Inferior parietal cortex (tissue), 1 donor: ENCODE data around the gene TMC5.

Experiments
- DNase-seq: peaks from one replicate; pipeline ENCODE4 v3.0.0-alpha.2; 2016; ENCODE audit errors: extremely low spot score

The TMC5 gene

GRCh38 chr16:19507867-19508266 lies 90.2 kb downstream of the TMC5 start:
- DNase-seq, result no peak

DNA sequence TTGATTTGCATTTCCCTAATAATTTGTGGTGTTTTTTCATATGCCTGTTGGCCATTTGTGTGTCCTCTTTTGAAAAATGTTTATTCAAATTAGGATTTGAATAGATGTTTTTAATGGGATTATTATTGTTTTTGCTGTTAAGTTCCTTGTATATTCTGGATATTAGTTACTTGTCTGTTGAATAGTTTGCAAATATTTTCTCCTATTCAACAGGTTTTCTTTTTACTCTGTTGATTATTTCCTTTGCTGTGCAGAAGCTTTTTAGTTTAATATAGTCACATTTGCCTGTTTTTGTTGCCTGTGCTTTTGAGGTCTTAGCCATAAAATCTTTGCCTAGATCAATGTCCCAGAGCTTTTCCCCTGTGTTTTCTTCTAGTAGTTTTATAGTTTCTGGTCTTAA lies 94.6 kb downstream of the TMC5 start:
- DNase-seq, result no peak

DNA sequence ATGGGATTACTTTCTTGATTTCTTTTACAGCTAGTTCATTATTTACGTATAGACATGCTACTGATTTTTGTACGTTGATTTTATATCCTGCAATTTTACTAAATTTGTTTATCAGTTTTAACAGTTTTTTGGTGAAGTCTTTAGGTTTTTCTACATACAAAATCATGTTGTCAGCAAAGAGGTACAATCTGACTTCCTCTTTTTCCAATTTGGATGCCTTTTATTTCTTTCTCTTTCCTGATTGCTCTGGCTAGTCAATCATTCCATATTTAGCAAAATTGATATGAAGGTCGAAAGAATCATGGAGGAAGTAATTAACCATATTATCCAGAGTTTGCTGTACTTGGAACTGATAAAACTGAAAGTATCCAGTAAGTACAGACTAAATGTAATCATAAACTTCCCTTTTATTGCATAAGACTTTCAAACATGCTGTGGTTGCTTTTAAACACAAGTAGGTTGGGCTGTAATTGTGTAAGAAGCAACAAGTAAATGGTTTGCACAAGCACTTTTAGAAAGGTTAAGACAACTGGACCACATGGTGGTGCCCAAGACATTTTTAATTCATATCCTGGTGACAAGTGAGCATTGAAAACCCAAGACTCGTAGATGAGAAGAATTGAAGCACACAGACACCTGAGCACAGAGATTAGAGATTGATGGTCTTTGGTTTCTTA lies 95.8 kb downstream of the TMC5 start:
- DNase-seq, result no peak

GRCh38 chr16:19515757-19516156 lies 98.1 kb downstream of the TMC5 start:
- DNase-seq, result no peak

GRCh38 chr16:19517424-19518089 lies 99.9 kb downstream of the TMC5 start:
- no peak for DNase-seq

- DNase-seq, result no peak
Measured at GRCh38 chr16:19518388-19518787, 100.7 kb downstream of the TMC5 start.

DNA sequence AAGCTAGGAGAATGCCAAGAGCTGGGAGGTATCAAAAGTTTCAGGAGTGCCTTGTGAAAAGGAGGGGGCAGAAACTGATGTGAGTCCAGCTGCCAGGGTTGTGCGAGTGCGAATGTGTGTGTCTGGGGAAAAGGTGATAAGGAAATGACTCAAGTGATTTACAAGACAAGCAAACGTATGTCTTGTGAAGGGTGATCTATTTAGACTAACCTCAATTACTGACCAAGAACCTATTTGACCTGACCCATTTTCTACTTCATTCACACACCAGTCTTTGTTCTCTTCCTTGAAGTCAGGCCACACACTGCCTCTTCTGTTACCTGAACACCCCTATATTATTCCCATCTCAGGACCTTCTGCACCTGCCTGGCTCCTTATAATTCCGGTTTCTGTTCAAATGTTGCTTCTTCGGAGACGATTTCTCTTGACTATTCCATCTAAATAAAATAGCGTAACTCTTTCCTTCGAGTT lies 103.2 kb downstream of the TMC5 start:
- DNase-seq, result no peak

GRCh38 chr16:19521471-19522396 lies 104.1 kb downstream of the TMC5 start, which contains the start of gene GDE1:
Gene GDE1 (minus strand): TSS chr16:19522098. CDS start chr16:19521964, 134 bp downstream.
- peak; percentile 95 for DNase-seq

GRCh38 chr16:19522397-19522732 lies 104.7 kb downstream of the TMC5 start:
- no peak for DNase-seq

GRCh38 chr16:19522760-19523159 lies 105.1 kb downstream of the TMC5 start:
- DNase-seq, result no peak

GRCh38 chr16:19523184-19523558 lies 105.5 kb downstream of the TMC5 start:
- no peak for DNase-seq

DNA sequence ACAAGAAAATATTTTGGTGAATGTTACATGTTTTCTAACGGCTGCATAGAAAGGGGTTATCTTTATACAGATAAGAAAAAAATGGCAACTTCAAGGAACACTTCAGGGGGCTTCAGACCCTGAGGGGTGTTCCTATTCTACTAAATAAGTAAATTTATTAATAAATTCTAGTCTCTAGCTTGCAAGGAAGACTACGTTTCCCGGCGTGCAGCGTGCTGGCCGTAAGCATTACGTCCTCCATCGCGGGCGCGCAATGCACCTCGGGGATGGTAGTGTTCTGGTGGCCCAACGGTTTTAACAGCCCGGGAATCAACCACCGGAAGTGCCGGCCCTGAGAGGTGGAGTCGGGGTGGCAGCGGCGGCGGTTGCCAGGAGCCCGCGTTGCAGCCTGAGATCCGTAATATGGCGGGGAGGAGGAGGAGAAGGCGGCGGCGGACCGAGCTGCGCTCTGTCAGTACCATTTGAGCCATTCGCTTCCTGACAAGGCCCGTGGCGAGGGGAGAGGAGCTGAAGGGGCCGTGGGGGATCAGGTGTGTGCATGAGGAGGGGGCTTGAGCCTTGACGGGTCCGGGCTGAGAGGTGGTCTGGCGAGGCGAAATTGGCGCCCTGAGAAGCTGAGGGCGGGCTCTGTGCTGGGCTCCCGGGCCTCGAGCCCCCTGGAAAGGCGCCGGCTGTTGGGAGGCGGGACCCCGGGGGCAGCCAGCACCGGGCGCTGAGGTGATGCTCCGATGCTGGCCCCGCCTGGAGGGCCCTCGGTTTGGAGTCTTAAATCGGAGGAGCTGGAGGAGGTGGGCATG lies 106.1 kb downstream of the TMC5 start, which contains the start of gene CCP110:
Gene CCP110, plus strand, starts transcription at position 384 of the 797 bp plus-strand sequence. CDS start 3,940 bp downstream, outside the sequence.
- DNase-seq, result peak; percentile 98

DNA sequence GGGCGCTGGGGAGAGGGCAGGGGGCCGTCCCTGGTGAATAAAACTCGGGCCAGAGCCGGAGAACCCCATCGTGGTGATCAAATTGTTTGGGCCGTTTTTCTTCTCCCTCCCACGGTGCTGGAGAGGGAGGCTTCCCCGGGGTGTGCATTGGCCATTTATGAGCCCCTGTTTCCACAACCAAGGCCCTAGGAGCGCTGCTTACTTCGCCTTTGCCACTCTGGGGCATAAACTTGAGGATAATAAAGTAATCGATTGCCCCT lies 106.6 kb downstream of the TMC5 start:
- no peak for DNase-seq

- DNase-seq, result peak; percentile 63
Measured at GRCh38 chr16:19524616-19525384, 107.1 kb downstream of the TMC5 start.

GRCh38 chr16:19525385-19525723 lies 107.7 kb downstream of the TMC5 start:
- no peak for DNase-seq

GRCh38 chr16:19527161-19527560 lies 109.5 kb downstream of the TMC5 start:
- no peak for DNase-seq

DNA sequence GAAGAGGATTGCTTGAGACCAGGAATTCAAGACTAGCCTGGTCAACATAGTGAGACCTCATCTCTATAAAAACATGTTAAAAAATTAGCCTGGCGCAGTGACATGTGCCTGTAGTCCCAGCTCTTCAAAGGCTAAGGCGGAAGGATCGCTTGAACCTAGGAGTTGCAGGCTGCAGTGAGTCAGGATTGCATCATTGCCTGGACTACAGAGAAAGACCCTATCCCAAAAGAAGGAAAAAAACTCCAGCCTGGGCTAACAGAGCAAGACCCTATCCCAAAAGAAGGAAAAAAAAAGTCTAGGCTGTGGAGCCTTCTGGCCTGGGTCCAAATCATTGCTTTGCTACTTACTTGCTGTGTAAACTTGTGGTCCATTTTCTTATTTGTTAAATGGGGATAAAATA lies 111.0 kb downstream of the TMC5 start:
- DNase-seq, result no peak

GRCh38 chr16:19532601-19533000 lies 114.9 kb downstream of the TMC5 start:
- DNase-seq, result peak; percentile 75

DNA sequence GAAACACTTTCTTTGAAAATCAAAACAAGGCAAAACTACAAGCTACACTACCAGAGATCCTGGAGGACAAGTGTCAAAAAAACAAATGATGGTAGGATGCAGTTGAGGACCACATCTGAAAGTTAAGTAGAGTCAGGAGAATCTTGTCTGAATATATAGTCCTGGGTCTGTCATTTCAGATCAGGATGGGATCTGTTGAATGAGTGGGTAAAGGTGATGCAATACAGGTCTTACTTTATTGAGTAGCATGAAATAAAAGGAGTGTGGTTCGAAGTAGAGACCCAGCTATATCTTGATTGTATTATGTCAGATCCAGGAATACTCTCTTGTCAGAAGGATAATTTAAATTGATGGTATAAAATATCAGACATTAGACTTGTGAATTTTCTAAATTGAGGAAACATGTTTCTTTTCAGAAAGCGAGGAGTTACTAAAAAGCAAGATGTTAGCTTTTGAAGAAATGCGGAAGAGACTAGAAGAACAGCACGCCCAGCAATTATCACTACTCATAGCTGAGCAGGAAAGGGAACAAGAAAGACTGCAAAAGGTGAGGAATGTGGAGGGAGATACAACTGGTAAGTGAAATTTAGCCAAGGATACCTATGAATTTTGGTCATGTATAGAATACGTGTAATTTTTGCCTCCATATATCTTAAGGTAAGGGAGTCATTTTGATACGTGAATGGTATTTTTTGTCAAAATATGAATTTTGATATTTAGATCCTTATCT lies 122.7 kb downstream of the TMC5 start:
- no peak for DNase-seq

DNA sequence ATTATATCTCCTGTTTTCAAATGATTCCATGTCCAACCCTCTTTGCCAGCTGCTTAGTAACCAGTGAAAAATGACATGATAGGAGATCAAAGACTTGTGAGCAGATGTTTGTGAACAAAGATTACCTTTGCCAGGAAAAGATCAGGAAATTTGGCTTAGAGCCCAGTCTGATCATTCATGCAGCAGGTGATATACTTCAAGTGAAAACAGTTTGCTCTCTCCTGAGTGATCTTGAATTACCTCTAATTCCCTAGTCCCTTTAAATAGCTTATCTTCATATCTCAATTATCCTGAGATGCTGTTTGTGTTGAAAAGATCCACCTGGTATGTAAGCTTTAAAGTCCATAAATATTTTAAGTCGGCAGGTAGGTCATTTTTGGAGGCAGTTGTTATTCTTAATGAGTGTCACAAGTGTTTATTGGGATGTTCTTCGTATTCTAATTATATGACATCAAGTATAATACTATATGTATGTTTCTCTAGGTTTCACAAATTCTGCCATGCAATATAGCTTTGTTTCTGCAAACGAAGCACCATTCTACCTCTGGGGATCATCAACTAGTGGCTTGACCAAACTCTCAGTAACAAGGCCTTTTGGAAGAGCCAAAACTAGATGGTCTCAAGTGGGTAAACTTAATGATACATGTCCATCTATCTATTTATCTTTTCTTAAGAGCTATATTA lies 124.6 kb downstream of the TMC5 start:
- DNase-seq, result no peak
